Pancreas (tissue), 10 donors: ENCODE data around the gene RALGPS2. TPM values are rescaled to one million over a fixed set of nuclear protein-coding genes. Genes with fewer than 3 reads are reported as not detected.

Experiments
- ATAC-seq, 4 donors: fragments of 200-7000 bp; cut with Tn5 transposase; one replicate each; pipeline versions ENCODE4 v1.8.0 to v1.9.1; 2020; ENCODE audit warnings: mild to moderate bottlenecking in 4 of 4, moderate library complexity in 4 of 4
- DNase-seq, 6 donors: peaks; one replicate each; pipeline ENCODE4 v3.0.0-alpha.2; 2020
- FAIRE-seq: peaks from 2 replicates; lab custom pipeline; 2012; peaks lifted over from hg19 to GRCh38; lab: Jason Lieb, UNC
- H3K27ac ChIP-seq, 4 donors: fragments of 200-600 bp; sonication (generic); 1 replicate in 3 of 4; 2 replicates in 1 of 4; pipeline versions ENCODE4 v1.5.0 to v1.8.0; 2020
- H3K27me3 ChIP-seq, 4 donors: fragments of 200-600 bp; one replicate each; pipeline ENCODE4 v1.8.0; 2021
- H3K36me3 ChIP-seq, 3 donors: fragments of 200-600 bp; sonication (generic) in 1 of 3; one replicate each; pipeline versions ENCODE4 v1.5.0 to v1.8.0; 2020 to 2021
- H3K4me1 ChIP-seq, 3 donors: fragments of 200-600 bp; one replicate each; pipeline ENCODE4 v1.8.0; 2021
- H3K4me3 ChIP-seq, 4 donors: fragments of 200-600 bp; sonication (generic) in 2 of 4; one replicate each; pipeline versions ENCODE4 v1.5.0 to v1.8.0; 2020 to 2021
- H3K9me3 ChIP-seq, 4 donors: fragments of 200-600 bp; one replicate each; pipeline ENCODE4 v1.8.0; 2021
- WGBS, 2 donors: extraction: QIAGEN DNeasy Blood & Tissue Kit; methylation state at CpG; one replicate each; pipeline ENCODE4 v1.1.7; 2013; 5-methylcytosine and 5-hydroxymethylcytosine counted together
- intact Hi-C, 3 donors: fragments of 100-400 bp; cut with DNase I; formaldehyde crosslinking; loops; one replicate each; pipeline versions ENCODE4 v1.11.1 to v1.14.2; 2022
- polyA plus RNA-seq, 2 donors: library from polyadenylated mRNA; stranded (reverse); fragments of 200-250 nt; gene quantifications; one replicate each; pipeline ENCODE4 v1.2.3, GENCODE V29; 2013
- total RNA-seq, 6 donors: library from RNA; stranded (reverse); fragmentation: NEBNext Ultra II Directional in 4 of 6; extraction: Animal tissue kit (Norgen Biotek cat#: 25700) in 4 of 6; gene quantifications; one replicate each; pipeline versions ENCODE4 v1.2.1 to v1.2.4, GENCODE V29; 2021 to 2023
- TF ChIP-seq, protein P1 (sequence below), 4 donors: fragments of 200-600 bp; sonication (generic) in 3 of 4; IDR thresholded peaks; one replicate each; pipeline versions ENCODE4 v1.5.0 to v1.8.0; 2021; ENCODE audit warnings: antibody characterized with exemption in 4 of 4
- donor health status: healthy with polysubstance abuse.
- donor health status: DM: no; HTN: no; CAD: no; lungs with moderate emphysema.
- donor health status: DM: no; HTN: no; CAD: no.
- donor health status: control.
- donor health status: control.
- donor health status: Bipolar disorder and iron deficiency.
- donor health status: DM: yes; HTN: yes; CAD: no.
- donor health status: DM: no; HTN: no; CAD: no.
- donor health status: DM: no; HTN: no; CAD: no.
- donor health status: DM: yes; HTN: yes; CAD: no.

The RALGPS2 gene
- total and polyA plus RNA-seq, 8 donors: 1.9 to 11.6 (median 7.6) TPM

DNA sequence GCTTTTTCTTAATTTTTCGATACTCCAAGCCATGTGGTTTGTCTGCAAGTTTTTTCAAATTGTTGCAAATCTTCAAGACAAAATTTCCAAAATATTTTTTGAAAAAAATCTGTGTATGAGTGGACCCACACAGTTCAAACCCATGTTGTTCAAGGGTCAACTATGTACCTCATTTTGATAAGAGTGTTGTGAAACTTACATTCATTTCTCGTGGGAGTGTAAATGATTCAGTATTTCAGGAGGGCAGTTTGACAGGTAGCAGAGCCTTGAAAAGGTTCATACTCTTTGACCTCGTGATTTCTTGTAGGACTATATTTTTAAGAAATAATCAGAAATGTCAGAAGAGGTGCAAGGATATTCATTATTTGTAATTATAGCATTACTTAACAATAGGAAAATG, 77.8 kb downstream of the RALGPS2 start:
- ATAC-seq: no peak
- H3K27ac ChIP-seq: no peak overlapping the region
- no peak for DNase-seq
- FAIRE-seq: no peak
- WGBS, 2 donors: 69 to 74% methylated on average over 3 of the region's 3 CpGs
- H3K27me3 ChIP-seq: no peaks in the 10 kb centered on the region
- no peak overlapping the region for H3K4me3 ChIP-seq
- H3K4me1 ChIP-seq: no peaks in the 10 kb centered on the region
- intact Hi-C loops: no loop called here
- H3K9me3 ChIP-seq: no peaks in the 10 kb centered on the region
- H3K36me3 ChIP-seq: no peaks in the 10 kb centered on the region
- TF ChIP-seq, protein P1, sequence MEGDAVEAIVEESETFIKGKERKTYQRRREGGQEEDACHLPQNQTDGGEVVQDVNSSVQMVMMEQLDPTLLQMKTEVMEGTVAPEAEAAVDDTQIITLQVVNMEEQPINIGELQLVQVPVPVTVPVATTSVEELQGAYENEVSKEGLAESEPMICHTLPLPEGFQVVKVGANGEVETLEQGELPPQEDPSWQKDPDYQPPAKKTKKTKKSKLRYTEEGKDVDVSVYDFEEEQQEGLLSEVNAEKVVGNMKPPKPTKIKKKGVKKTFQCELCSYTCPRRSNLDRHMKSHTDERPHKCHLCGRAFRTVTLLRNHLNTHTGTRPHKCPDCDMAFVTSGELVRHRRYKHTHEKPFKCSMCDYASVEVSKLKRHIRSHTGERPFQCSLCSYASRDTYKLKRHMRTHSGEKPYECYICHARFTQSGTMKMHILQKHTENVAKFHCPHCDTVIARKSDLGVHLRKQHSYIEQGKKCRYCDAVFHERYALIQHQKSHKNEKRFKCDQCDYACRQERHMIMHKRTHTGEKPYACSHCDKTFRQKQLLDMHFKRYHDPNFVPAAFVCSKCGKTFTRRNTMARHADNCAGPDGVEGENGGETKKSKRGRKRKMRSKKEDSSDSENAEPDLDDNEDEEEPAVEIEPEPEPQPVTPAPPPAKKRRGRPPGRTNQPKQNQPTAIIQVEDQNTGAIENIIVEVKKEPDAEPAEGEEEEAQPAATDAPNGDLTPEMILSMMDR (IDR thresholded peaks at IDR 0.05): no peak

DNA sequence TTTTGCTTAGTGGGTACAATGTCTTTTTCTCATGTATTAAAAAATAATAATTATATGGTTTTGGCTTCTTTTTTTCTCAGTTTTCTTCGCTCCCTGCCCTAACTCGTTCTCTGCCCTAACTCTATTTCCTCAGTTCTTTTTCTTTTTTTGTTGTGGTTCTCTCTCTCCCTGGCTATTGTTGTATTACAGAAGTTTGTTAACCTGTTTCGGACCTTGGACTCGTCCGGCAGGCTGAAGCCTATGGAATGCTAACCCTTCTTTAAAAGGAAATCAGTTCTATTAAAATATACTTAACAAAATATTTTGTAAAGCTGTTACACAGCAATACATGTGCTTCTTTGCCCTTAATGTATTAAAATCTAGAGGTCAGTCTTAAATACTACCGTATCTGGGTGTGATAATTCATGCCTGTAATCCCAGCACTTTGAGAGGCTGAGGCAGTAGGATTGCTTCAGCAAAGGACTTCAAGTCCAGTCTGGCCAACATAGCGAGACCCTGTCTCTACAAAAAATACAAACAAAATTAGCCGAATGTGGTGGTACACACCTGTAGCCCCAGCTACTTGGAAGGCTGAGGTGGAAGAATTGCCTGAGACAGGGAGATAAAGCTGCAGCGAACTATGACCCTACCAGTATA, 81.7 kb downstream of the RALGPS2 start:
- Histone ChIP-seq H3K36me3 (no peaks in the 10 kb centered on the region), H3K4me1 (no peaks in the 10 kb centered on the region), H3K9me3 (no peaks in the 10 kb centered on the region), H3K4me3 (no peak overlapping the region), H3K27me3 (no peaks in the 10 kb centered on the region), H3K27ac (no peak overlapping the region)
- 95% methylated on average over 9 of the region's 9 CpGs for WGBS, 2 donors
- TF ChIP-seq, protein P1 (IDR thresholded peaks at IDR 0.05): no peak
- ATAC-seq (no peak), DNase-seq (no peak), FAIRE-seq (no peak)
- intact Hi-C loops: no loop called here

DNA sequence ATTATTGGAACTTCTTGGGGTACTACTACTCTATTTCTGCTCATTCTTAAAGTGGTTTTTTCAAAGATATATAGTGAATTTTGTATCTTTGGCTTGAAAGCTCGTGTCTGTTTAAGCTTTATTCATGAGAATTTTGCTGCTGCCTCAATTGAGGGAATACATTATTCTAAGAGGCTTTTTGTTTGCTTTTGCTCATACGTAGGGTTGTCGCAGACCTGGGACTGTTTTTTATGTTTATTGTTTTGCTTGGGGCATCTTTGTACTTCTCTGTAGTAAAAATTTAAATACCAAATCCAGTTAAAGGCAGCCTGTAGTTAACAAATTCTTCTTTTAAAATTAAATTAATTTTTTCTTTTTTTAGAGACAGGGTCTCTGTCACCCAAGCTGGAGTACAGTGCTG, 83.5 kb downstream of the RALGPS2 start:
- TF ChIP-seq, protein P1 (IDR thresholded peaks at IDR 0.05): no peak
- DNase-seq (no peak), ATAC-seq (no peak), FAIRE-seq (no peak)
- H3K9me3 ChIP-seq: no peaks in the 10 kb centered on the region
- H3K27ac ChIP-seq: no peak overlapping the region
- H3K36me3 ChIP-seq: no peaks in the 10 kb centered on the region
- H3K4me1 ChIP-seq: no peaks in the 10 kb centered on the region
- H3K27me3 ChIP-seq: no peaks in the 10 kb centered on the region
- intact Hi-C loops: no loop called here
- H3K4me3 ChIP-seq: no peak overlapping the region
- 90 to 99% methylated on average over 3 of the region's 3 CpGs for whole genome bisulfite sequencing, 2 donors

DNA sequence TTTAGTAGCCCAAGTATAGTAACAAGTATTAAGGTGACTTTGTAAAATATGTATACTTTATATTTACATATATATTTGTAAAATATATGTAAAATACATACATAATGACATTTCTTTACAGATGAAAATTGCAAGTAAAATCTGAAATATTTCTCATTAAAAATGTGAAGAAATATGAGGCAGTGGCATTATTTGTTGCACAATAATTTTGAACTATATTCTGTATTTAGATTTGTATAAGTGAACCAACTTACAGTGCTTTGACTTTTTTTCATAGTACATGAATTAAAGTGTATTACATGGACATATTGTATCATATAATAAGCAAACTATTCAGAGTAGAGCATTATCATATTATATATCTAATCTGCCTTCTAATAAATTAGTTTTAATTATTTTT, 85.5 kb downstream of the RALGPS2 start:
- H3K27me3 ChIP-seq: no peaks in the 10 kb centered on the region
- H3K4me3 ChIP-seq: no peak overlapping the region
- FAIRE-seq (peak; percentile 59), DNase-seq (no peak), ATAC-seq (no peak)
- H3K4me1 ChIP-seq: no peaks in the 10 kb centered on the region
- TF ChIP-seq, protein P1 (IDR thresholded peaks at IDR 0.05): no peak
- H3K27ac ChIP-seq: no peak overlapping the region
- intact Hi-C loops: no loop called here
- H3K36me3 ChIP-seq: no peaks in the 10 kb centered on the region
- H3K9me3 ChIP-seq: no peaks in the 10 kb centered on the region

DNA sequence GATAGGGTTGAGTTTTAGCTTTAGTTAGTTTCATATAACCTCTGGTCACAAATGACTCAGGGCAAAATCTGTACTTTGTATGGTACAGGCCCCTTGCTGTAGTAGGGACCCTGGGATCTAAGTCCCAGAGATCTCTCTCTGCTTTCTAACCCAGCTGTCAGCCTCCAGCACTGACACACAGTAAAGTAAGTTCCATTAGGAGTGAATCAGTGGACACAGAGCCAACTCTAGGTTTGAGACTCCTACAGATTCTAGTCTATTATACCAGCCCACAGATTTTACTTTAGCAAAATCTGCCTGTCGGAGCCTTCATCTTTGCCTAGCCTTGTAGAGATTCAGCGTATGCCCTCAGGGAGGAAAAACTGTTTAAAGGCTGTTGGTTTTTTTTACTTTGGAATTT, 93.4 kb downstream of the RALGPS2 start:
- Histone ChIP-seq H3K27me3 (no peaks in the 10 kb centered on the region), H3K36me3 (no peaks in the 10 kb centered on the region), H3K4me1 (no peaks in the 10 kb centered on the region), H3K4me3 (no peak overlapping the region), H3K27ac (no peak overlapping the region), H3K9me3 (no peaks in the 10 kb centered on the region)
- no peak for DNase-seq
- TF ChIP-seq, protein P1 (IDR thresholded peaks at IDR 0.05): no peak
- intact Hi-C loops: no loop called here
- WGBS, 2 donors: 91% methylated on average over 2 of the region's 2 CpGs
- no peak for ATAC-seq
- no peak for FAIRE-seq
